Renal cortical epithelial cell (primary cell): ENCODE data around the gene NIM1K. TPM values are rescaled to one million over a fixed set of nuclear protein-coding genes. Genes with fewer than 3 reads are reported as not detected.
"Not testable (repeated sequence)": the region's sequence is repeated elsewhere in the genome, so short reads cannot be mapped to it uniquely, and the experiment has no call there.

Source experiments
- DNase-seq: peaks from one replicate; pipeline ENCODE4 v3.0.0-alpha.2; 2011; ENCODE audit warnings: low read depth
- total RNA-seq: library from RNA; depleted of rRNA; stranded (reverse); fragments of >200 nt; gene quantifications from 2 replicates; pipeline ENCODE4 v1.2.3, GENCODE V29; 2014

NIM1K gene
- total RNA-seq, 1 donor from 2014 or later, result 0.80 TPM

- DNase-seq, result no peak
Observed at GRCh38 chr5:43281840-43282658, 90.0 kb downstream of the NIM1K start.

DNA sequence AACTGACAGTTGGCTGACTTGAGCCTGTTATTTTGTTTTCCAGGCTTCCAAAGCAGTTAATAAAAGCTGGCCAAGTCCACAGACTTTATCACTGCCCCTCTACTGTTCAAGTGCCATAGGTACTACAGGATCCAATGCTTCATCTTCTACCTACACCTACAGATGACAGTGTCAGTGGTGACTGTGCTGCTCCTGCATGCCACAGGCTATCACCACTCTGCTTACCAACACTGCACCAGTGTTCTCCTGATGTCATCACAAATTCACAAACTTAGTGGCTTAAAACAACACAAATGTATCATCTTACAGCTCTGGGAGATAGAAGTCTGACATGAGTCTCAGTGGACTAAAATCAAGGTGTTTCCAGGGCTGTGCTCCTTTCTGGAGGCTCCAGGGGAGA, 94.6 kb downstream of the NIM1K start:
- DNase-seq, result no peak

GRCh38 chr5:43287493-43287892, 95.5 kb downstream of the NIM1K start:
- no peak for DNase-seq

DNA sequence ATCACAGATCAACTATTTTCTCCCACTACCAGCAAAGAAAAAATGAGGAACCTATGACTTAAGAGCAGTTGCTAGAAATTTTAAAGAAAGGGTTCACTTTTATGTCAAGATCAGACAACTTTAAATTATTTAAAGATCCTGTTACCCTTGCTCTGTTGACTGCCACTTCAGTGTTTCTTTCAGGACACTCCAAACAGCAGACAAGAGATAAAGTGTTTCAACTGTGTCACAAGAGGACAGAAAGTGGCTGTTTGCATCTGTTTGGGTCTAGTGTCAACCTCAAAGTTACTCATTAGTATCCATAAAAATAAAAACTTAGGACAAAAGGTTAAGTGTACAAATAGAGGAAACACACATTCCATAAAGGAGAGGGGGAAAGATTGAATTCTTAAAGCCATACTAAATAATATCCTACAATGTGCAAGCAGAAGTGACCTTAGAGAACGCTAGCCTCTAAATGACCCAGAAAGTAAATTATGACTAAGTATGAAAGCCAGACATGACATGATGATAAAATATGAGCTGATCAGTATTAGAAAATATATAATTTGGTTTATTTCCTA, 96.3 kb downstream of the NIM1K start:
- no peak for DNase-seq

- no peak for DNase-seq
Observed at GRCh38 chr5:43290726-43291125, 98.7 kb downstream of the NIM1K start.

GRCh38 chr5:43294226-43294625, 102.2 kb downstream of the NIM1K start:
- DNase-seq, result peak; percentile 52

GRCh38 chr5:43295202-43295601, 103.2 kb downstream of the NIM1K start:
- DNase-seq, result no peak

DNA sequence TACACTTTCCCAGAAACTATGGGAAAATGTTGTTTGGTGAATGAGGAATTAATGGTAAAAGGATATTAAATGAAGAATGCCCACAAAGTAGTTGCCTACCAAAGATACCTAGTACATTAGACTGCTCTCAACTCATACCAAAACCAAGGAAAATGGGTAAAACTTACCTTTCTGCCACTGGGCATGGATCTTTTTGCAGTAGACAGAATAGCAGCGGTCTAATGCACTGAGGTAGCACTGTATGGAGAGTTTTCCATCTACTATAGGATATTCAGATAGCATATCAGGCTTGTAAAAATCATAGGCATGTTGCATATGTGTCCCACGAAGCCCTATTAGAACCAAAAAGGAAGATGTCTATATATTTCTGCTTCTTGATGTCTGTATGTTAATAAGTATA, 104.8 kb downstream of the NIM1K start:
- no peak for DNase-seq

- no peak for DNase-seq
Observed at GRCh38 chr5:43298443-43298842, 106.4 kb downstream of the NIM1K start.

DNA sequence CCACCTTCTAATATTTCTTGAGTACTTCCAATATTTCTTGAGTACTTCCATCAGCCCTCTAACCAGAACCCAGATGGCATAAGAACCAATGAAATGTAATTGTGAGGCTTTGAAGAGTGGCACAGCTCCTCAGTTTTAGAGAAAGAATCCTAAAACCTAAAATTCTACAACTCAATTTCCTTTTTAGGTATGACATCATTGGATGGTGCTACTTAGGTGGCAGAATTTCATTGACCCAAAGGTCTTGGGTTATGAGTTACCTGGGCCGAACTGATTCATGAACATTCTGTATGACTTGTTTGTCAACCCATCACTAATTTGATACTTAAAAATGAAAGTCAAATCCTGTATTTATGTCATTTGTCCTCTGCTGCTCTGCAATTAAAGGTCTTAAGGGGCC, 108.1 kb downstream of the NIM1K start:
- DNase-seq, result no peak

- DNase-seq, result no peak
Observed at GRCh38 chr5:43301653-43302091, 109.6 kb downstream of the NIM1K start.

DNA sequence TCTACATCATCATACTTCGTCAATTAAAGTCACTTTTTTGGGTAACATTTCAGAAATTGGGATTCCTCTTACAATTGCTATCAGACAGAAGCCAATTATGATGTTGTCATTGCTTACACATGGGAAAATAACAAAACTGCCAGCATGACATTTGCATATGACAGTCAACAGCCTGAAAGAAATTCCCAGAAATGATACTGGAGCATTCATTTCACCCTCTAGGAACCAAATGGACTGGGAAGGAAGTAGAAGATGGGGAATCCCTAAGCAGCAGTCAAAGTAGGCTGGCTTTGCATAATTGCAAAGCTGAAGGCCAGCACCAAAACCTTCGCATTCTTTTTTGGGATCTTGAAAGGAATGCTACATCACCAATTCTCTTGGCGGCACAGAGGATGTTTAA, 110.5 kb downstream of the NIM1K start:
- DNase-seq, result no peak

DNA sequence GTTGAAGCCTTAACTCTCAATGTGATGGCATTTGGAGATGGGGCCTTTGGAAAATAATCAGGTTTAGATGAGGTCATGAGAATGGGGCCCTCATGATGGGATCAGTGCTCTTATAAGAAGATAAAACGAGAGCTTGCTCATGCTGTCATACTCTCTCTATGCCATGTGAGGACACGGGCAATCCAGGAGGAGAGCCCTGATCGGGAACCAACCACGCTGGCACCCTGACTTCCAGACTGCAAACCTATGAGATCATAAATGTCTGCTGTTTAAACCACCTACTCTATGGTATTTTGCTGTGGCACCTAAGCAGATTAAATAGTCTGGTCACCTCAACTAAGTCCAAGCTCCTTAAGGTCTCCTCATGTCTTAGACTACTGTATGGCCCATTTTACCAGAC, 111.2 kb downstream of the NIM1K start:
- no peak for DNase-seq

DNA sequence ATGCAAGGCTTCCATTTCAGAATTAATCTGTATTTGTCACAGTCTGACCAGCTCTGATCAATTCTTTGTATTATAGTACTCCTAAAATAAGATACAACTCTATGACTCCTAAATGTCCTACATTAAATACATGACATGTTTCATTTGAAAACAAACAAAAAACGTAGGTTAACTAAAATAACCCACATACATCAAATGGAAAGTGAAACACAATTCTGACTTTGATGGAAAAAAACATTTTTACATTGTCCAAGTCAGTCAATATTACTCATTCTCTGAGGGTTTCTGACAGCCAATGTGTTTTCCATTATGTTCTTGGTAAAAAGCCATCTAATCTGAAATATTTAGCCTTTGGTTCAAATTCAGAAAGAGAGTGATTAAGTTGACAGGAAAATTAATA, 112.5 kb downstream of the NIM1K start:
- no peak for DNase-seq

DNA sequence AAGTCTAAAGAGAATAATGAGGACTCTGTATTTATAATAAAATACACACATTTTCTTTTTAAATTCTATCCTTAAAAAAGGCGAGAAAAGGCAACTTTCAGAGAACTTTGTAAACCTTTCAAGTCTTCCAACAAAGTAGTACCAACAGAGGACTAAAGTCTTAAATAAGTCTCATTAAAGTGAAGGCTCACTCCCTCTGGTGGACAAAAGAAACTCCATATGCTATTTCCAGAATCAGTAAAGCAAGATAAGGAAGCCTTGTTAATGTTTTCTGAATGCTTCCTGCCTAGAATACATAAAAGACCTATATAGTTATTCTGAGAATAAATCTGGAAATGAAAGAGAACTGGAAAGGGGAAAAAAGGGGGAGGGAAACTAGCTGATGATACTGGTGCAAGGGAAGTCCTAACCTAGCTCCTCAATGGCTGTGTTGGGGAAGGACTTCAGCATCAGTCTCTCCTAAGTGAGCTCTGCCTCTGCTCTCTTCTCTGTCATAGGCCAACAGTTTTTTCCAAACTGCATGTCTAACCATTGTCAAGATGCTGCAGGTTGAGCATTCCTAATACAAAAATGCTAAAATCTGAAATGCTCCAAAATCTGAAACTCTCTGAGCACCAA, 114.0 kb downstream of the NIM1K start:
- DNase-seq, result peak; percentile 76

GRCh38 chr5:43306954-43307353, 114.9 kb downstream of the NIM1K start:
- not testable (repeated sequence) for DNase-seq

GRCh38 chr5:43309122-43309521, 117.1 kb downstream of the NIM1K start:
- no peak for DNase-seq

DNA sequence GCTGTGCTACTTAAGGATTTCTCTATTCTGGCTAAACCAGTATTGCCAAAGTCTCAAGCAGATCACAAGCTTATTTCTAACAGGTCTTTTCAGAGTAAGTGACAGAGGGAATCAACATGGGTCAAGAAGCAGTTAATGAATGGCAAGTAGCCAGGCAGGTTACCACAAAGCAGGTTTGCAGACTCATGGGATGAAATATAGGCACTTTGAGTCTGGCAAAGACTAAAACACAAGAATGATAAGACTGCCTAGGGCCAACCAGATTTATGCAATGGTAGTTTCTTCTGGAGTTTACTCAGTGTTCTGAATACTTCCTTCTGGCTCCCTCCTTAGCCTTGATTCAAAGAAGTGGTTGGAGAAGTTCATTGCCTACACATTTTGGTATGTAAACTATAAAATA, 117.6 kb downstream of the NIM1K start:
- peak; percentile 87 for DNase-seq

DNA sequence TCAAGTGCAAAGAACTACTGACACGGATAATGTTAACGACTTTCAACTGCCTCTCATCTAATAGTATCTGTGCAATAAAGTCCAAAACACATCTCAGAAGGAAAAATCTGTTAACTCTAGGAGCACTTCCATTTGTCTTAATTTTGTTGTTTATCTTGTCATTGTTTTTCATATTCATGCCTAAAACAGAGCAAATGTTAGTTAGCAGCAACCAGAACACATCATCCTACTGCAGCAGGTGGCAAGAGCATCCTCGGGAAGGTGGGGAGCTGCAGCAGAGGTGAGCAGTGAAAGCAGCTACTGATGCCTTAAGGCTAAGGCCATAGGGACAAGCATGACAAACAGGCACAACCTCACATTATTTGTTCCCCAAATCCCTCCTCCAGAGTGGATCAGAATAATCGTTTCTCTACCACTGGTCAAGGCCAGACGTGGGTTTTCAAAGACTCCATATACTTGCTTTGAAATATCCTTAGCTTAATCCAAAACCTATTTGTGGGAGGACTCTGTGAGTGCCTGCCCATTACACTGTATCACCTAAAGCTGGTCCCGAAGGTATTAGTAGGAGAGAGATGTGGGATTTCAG, 120.1 kb downstream of the NIM1K start:
- DNase-seq, result no peak

GRCh38 chr5:43312699-43313034, 120.6 kb downstream of the NIM1K start:
- DNase-seq, result no peak

- DNase-seq, result peak; percentile 99
Observed at GRCh38 chr5:43313035-43313853, 121.2 kb downstream of the NIM1K start, which contains the start of gene HMGCS1. Gene HMGCS1, minus strand, starts transcription at chr5:43313412. Its CDS starts 14,447 bp downstream, at chr5:43298965.
